Measurements from ENCODE around the gene ELMO1. TPM values are rescaled to one million over a fixed set of nuclear protein-coding genes. Genes with fewer than 3 reads are reported as not detected.

The ELMO1 gene
- total and polyA plus RNA-seq, 2 of the 13 experiments (the other 11 are each of a cell fraction or from before 2014, with no cell fraction given): 0.11 to 0.17 TPM

- TF ChIP-seq, protein P1, sequence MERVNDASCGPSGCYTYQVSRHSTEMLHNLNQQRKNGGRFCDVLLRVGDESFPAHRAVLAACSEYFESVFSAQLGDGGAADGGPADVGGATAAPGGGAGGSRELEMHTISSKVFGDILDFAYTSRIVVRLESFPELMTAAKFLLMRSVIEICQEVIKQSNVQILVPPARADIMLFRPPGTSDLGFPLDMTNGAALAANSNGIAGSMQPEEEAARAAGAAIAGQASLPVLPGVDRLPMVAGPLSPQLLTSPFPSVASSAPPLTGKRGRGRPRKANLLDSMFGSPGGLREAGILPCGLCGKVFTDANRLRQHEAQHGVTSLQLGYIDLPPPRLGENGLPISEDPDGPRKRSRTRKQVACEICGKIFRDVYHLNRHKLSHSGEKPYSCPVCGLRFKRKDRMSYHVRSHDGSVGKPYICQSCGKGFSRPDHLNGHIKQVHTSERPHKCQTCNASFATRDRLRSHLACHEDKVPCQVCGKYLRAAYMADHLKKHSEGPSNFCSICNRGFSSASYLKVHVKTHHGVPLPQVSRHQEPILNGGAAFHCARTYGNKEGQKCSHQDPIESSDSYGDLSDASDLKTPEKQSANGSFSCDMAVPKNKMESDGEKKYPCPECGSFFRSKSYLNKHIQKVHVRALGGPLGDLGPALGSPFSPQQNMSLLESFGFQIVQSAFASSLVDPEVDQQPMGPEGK (CRISPR knock-in tag; IDR thresholded peaks at IDR 0.05): no peak
- TF ChIP-seq ZKSCAN5 (CRISPR knock-in tag; IDR thresholded peaks at IDR 0.05) (no peak), ZFY (CRISPR knock-in tag; IDR thresholded peaks at IDR 0.05) (no peak), ZSCAN21 (CRISPR knock-in tag; IDR thresholded peaks at IDR 0.05; ENCODE audit: borderline replicate concordance) (no peak), DMTF1 (CRISPR knock-in tag; IDR thresholded peaks at IDR 0.05) (no peak), ZFP90 (CRISPR knock-in tag; IDR thresholded peaks at IDR 0.05; ENCODE audit: borderline replicate concordance) (no peak), ZNF724P (CRISPR knock-in tag; IDR thresholded peaks at IDR 0.05; ENCODE audit: borderline replicate concordance) (no peak)
Measured at GRCh38 chr7:37377231-37377630, 71.4 kb downstream of the ELMO1 start (continued).

GRCh38 chr7:37376386-37376785, 72.3 kb downstream of the ELMO1 start:
- 47% methylated on average over 8 of the region's 8 CpGs for WGBS (ENCODE audit: low lambda C conversion rate)
- DNase-seq (ENCODE audit: low spot score) (no peak), FAIRE-seq (no peak), ATAC-seq (no peak)
- Histone ChIP-seq H3K36me3 (replicated peaks in 1 of 2; ENCODE audit: control insufficient read depth in 1 of 2, insufficient read depth in 2 of 2, low read length in 2 of 2) (no peaks in the 10 kb centered on the region), H3K4me2 (ENCODE audit: low read depth, low read length) (no peak overlapping the region), H3K27ac (ENCODE audit: extremely low read length, insufficient read depth, low read length) (no peak overlapping the region), H2AFZ (ENCODE audit: low read length) (no peak overlapping the region), H3K27me3 (ENCODE audit: control insufficient read depth in 1 of 2, insufficient read depth in 2 of 2, low read length in 2 of 2) (no peaks in the 10 kb centered on the region), H3K4me1 (ENCODE audit: insufficient read depth, low read length) (no peaks in the 10 kb centered on the region), H3K79me2 (ENCODE audit: insufficient read depth, low read length) (no peaks in the 10 kb centered on the region), H4K20me1 (ENCODE audit: insufficient read depth, low read length) (no peaks in the 10 kb centered on the region), H3K9ac (ENCODE audit: insufficient read depth, low read depth, low read length) (no peak overlapping the region), H3K4me3 (replicated peaks in 1 of 3; ENCODE audit: insufficient read depth in 1 of 3, low read depth in 2 of 3, low read length in 3 of 3) (no peak overlapping the region), H3K9me3 (ENCODE audit: low read length) (0 out of 2 replicates have a peak, but pooled peaks cover 5% of the 10 kb centered on the region)
- POLR2A ChIA-PET: no interaction called here
- intact Hi-C loops (cut with micrococcal nuclease; ENCODE audit: unreplicated experiment) (no loop called here), in situ Hi-C loops (cut with HindIII; ENCODE audit: extremely low pct_ligation_motif_present, low pct_unique_long_range_greater_than_20kb) (no loop called here)
- BruUV-seq (replicated peaks): no TSS peak
- TF ChIP-seq DPF2 (CRISPR knock-in tag; IDR thresholded peaks at IDR 0.05; ENCODE audit: borderline replicate concordance, low read depth) (no peak), ZBTB10 (CRISPR knock-in tag; IDR thresholded peaks at IDR 0.05; ENCODE audit: borderline replicate concordance) (no peak), JUNB (CRISPR knock-in tag; IDR thresholded peaks at IDR 0.05; ENCODE audit: borderline replicate concordance) (no peak), RNF219 (CRISPR knock-in tag; IDR thresholded peaks at IDR 0.05) (no peak), NR2C2 (CRISPR knock-in tag; IDR thresholded peaks at IDR 0.05; ENCODE audit: borderline replicate concordance) (no peak)
- CTCF ChIA-PET (ENCODE audit: low intra/inter-chr PET ratio, low total read pairs): no interaction called here

Measured in HepG2 (cell line).